Activated naive CD8-positive, alpha-beta T cell treated with anti-CD3 and anti-CD28 coated beads, Interleukin-2, amount 10 ng/mL, durations not matched to agents 7 days and 5 days (primary cell): Measurements from ENCODE around the gene DUSP9. TPM values are rescaled to one million over a fixed set of nuclear protein-coding genes. Genes with fewer than 3 reads are reported as not detected.

Experiments
- ATAC-seq: fragments of 150-1000 bp; cut with Tn5 transposase; one replicate; pipeline ENCODE4 v1.10.0; 2021; ENCODE audit warnings: low read depth, moderate library complexity
- POLR2A ChIA-PET: fragments of 350-600 bp; sonication (Branson Sonifier 250); formaldehyde crosslinking; loops from one replicate; lab custom pipeline; 2021; ENCODE audit warnings: antibody characterized with exemption; lab: Charles Lee
- DNase-seq: peaks from one replicate; pipeline ENCODE4 v3.0.0; 2021
- H3K27ac Mint-ChIP-seq: one replicate; pipeline ENCODE4 v1.8.0; 2022; ENCODE audit warnings: mild to moderate bottlenecking, mixed read lengths
- H3K27me3 Mint-ChIP-seq: one replicate; pipeline ENCODE4 v1.8.0; 2022; ENCODE audit warnings: mild to moderate bottlenecking, moderate library complexity, mixed read lengths
- H3K36me3 Mint-ChIP-seq: one replicate; pipeline ENCODE4 v1.8.0; 2021; ENCODE audit warnings: mild to moderate bottlenecking, mixed read lengths
- H3K4me1 Mint-ChIP-seq: one replicate; pipeline ENCODE4 v1.8.0; 2021; ENCODE audit warnings: mixed read lengths
- H3K4me3 Mint-ChIP-seq: one replicate; pipeline ENCODE4 v1.8.0; 2022; ENCODE audit warnings: mild to moderate bottlenecking, moderate library complexity, mixed read lengths
- H3K9me3 Mint-ChIP-seq: one replicate; pipeline ENCODE4 v1.8.0; 2021; ENCODE audit warnings: mixed read lengths
- total RNA-seq, 2 experiments: library from RNA; stranded (reverse); gene quantifications; one replicate each; pipeline ENCODE4 v1.2.3, GENCODE V29; 2021

DUSP9 gene
- total RNA-seq, 2 experiments from 2014 or later: not detected

- H3K27me3 Mint-ChIP-seq: peaks cover under 1% of the 10 kb centered on the region
- POLR2A ChIA-PET: no interaction called here
Observed at GRCh38 chrX:153626025-153626633, 20.9 kb upstream of the DUSP9 start.

GRCh38 chrX:153626863-153627674, 19.9 kb upstream of the DUSP9 start:
- ATAC-seq (no peak), DNase-seq (no peak)
- Mint-ChIP-seq H3K27ac (no peak overlapping the region), H3K9me3 (peaks cover 2% of the 10 kb centered on the region), H3K4me1 (no peaks in the 10 kb centered on the region), H3K36me3 (no peaks in the 10 kb centered on the region), H3K4me3 (no peak overlapping the region), H3K27me3 (peaks cover 3% of the 10 kb centered on the region)
- POLR2A ChIA-PET: no interaction called here

More at GRCh38 chrX:153626025-153626633, 20.9 kb upstream of the DUSP9 start:
- no peak overlapping the region for H3K4me3 Mint-ChIP-seq
- peaks cover 1% of the 10 kb centered on the region for H3K9me3 Mint-ChIP-seq
- no peaks in the 10 kb centered on the region for H3K36me3 Mint-ChIP-seq
- DNase-seq (no peak), ATAC-seq (no peak)
- H3K27ac Mint-ChIP-seq: no peak overlapping the region
- H3K4me1 Mint-ChIP-seq: no peaks in the 10 kb centered on the region

- H3K4me1 Mint-ChIP-seq: no peaks in the 10 kb centered on the region
- POLR2A ChIA-PET: no interaction called here
- peaks cover 2% of the 10 kb centered on the region for H3K9me3 Mint-ChIP-seq
- H3K4me3 Mint-ChIP-seq: no peak overlapping the region
- no peaks in the 10 kb centered on the region for H3K36me3 Mint-ChIP-seq
- H3K27ac Mint-ChIP-seq: no peak overlapping the region
- ATAC-seq (no peak), DNase-seq (no peak)
- peaks cover 3% of the 10 kb centered on the region for H3K27me3 Mint-ChIP-seq
Observed at GRCh38 chrX:153627675-153628111, 19.3 kb upstream of the DUSP9 start.

- no peaks in the 10 kb centered on the region for H3K36me3 Mint-ChIP-seq
- DNase-seq: no peak
- peaks cover 2% of the 10 kb centered on the region for H3K9me3 Mint-ChIP-seq
- H3K27me3 Mint-ChIP-seq: peaks cover 3% of the 10 kb centered on the region
- no peak overlapping the region for H3K4me3 Mint-ChIP-seq
- POLR2A ChIA-PET: no interaction called here
- H3K4me1 Mint-ChIP-seq: no peaks in the 10 kb centered on the region
- H3K27ac Mint-ChIP-seq: no peak overlapping the region
- no peak for ATAC-seq
Observed at GRCh38 chrX:153628129-153628528, 18.9 kb upstream of the DUSP9 start.

- no peaks in the 10 kb centered on the region for H3K36me3 Mint-ChIP-seq
- POLR2A ChIA-PET: no interaction called here
- H3K4me3 Mint-ChIP-seq: no peak overlapping the region
- peaks cover 3% of the 10 kb centered on the region for H3K27me3 Mint-ChIP-seq
- no peak for DNase-seq
- no peak for ATAC-seq
- H3K27ac Mint-ChIP-seq: no peak overlapping the region
- H3K9me3 Mint-ChIP-seq: peaks cover 2% of the 10 kb centered on the region
- no peaks in the 10 kb centered on the region for H3K4me1 Mint-ChIP-seq
Observed at GRCh38 chrX:153628665-153629064, 18.3 kb upstream of the DUSP9 start.

GRCh38 chrX:153631346-153631745, 15.7 kb upstream of the DUSP9 start:
- H3K9me3 Mint-ChIP-seq: peaks cover 2% of the 10 kb centered on the region
- H3K27ac Mint-ChIP-seq: no peak overlapping the region
- no peak overlapping the region for H3K4me3 Mint-ChIP-seq
- ATAC-seq (no peak), DNase-seq (no peak)
- no peaks in the 10 kb centered on the region for H3K4me1 Mint-ChIP-seq
- no peaks in the 10 kb centered on the region for H3K36me3 Mint-ChIP-seq
- POLR2A ChIA-PET: no interaction called here
- H3K27me3 Mint-ChIP-seq: peaks cover 3% of the 10 kb centered on the region

- Mint-ChIP-seq H3K4me1 (no peaks in the 10 kb centered on the region), H3K27me3 (peaks cover 3% of the 10 kb centered on the region), H3K9me3 (peaks cover 2% of the 10 kb centered on the region), H3K4me3 (no peak overlapping the region), H3K27ac (no peak overlapping the region), H3K36me3 (no peaks in the 10 kb centered on the region)
- POLR2A ChIA-PET: no interaction called here
- no peak for ATAC-seq
- no peak for DNase-seq
Observed at GRCh38 chrX:153631907-153632594, 15.0 kb upstream of the DUSP9 start.

- Mint-ChIP-seq H3K9me3 (peaks cover 2% of the 10 kb centered on the region), H3K27me3 (peaks cover 3% of the 10 kb centered on the region), H3K36me3 (no peaks in the 10 kb centered on the region), H3K4me1 (no peaks in the 10 kb centered on the region), H3K4me3 (no peak overlapping the region), H3K27ac (no peak overlapping the region)
- POLR2A ChIA-PET: no interaction called here
- no peak for DNase-seq
- ATAC-seq: no peak
Observed at GRCh38 chrX:153632595-153632946, 14.4 kb upstream of the DUSP9 start.

- Mint-ChIP-seq H3K27me3 (peaks cover 3% of the 10 kb centered on the region), H3K4me1 (no peaks in the 10 kb centered on the region), H3K4me3 (no peak overlapping the region), H3K27ac (no peak overlapping the region), H3K36me3 (no peaks in the 10 kb centered on the region), H3K9me3 (peaks cover 2% of the 10 kb centered on the region)
- no peak for DNase-seq
- POLR2A ChIA-PET: no interaction called here
- ATAC-seq: no peak
Observed at GRCh38 chrX:153633048-153633447, 14.0 kb upstream of the DUSP9 start.

GRCh38 chrX:153633607-153634180, 13.3 kb upstream of the DUSP9 start:
- Mint-ChIP-seq H3K9me3 (peaks cover 2% of the 10 kb centered on the region), H3K27me3 (peaks cover 3% of the 10 kb centered on the region), H3K4me3 (no peak overlapping the region), H3K36me3 (no peaks in the 10 kb centered on the region), H3K4me1 (no peaks in the 10 kb centered on the region), H3K27ac (no peak overlapping the region)
- ATAC-seq: no peak
- DNase-seq: no peak
- POLR2A ChIA-PET: no interaction called here

- POLR2A ChIA-PET: interaction anchor here (0.6 kb wide), 1 partner anchor 689 kb away, joined by 3 read pairs; no protein-coding TSS in a partner anchor
- no peak overlapping the region for H3K4me3 Mint-ChIP-seq
- ATAC-seq (no peak), DNase-seq (no peak)
- H3K27me3 Mint-ChIP-seq: peaks cover 5% of the 10 kb centered on the region
- no peaks in the 10 kb centered on the region for H3K36me3 Mint-ChIP-seq
- H3K9me3 Mint-ChIP-seq: peaks cover 2% of the 10 kb centered on the region
- no peaks in the 10 kb centered on the region for H3K4me1 Mint-ChIP-seq
- no peak overlapping the region for H3K27ac Mint-ChIP-seq
Observed at GRCh38 chrX:153634236-153634635, 12.8 kb upstream of the DUSP9 start.

- ATAC-seq (no peak), DNase-seq (no peak)
- POLR2A ChIA-PET: interaction anchor here (0.6 kb wide), 1 partner anchor 690 kb away, joined by 3 read pairs; no protein-coding TSS in a partner anchor
- peak overlapping the region; percentile 21 for H3K27ac Mint-ChIP-seq
- H3K27me3 Mint-ChIP-seq: peaks cover 5% of the 10 kb centered on the region
- no peaks in the 10 kb centered on the region for H3K4me1 Mint-ChIP-seq
- H3K9me3 Mint-ChIP-seq: peaks cover 2% of the 10 kb centered on the region
- no peak overlapping the region for H3K4me3 Mint-ChIP-seq
- no peaks in the 10 kb centered on the region for H3K36me3 Mint-ChIP-seq
Observed at GRCh38 chrX:153634832-153635231, 12.2 kb upstream of the DUSP9 start.

- H3K4me3 Mint-ChIP-seq: no peak overlapping the region
- H3K27ac Mint-ChIP-seq: no peak overlapping the region
- H3K36me3 Mint-ChIP-seq: no peaks in the 10 kb centered on the region
- no peaks in the 10 kb centered on the region for H3K4me1 Mint-ChIP-seq
- POLR2A ChIA-PET: no interaction called here
- peaks cover 2% of the 10 kb centered on the region for H3K9me3 Mint-ChIP-seq
- no peak for ATAC-seq
- no peak for DNase-seq
- H3K27me3 Mint-ChIP-seq: peaks cover 5% of the 10 kb centered on the region
Observed at GRCh38 chrX:153635388-153635787, 11.6 kb upstream of the DUSP9 start.
